HepG2 (cell line): ENCODE results near the gene ACAD8. TPM values are rescaled to one million over a fixed set of nuclear protein-coding genes. Genes with fewer than 3 reads are reported as not detected.
A peak's percentile ranks its signal among the peaks of the same experiment; 100 is the strongest.

Experiments
- FOXC1 ChIP-seq: sonication (generic); formaldehyde crosslinking; IDR thresholded peaks from 2 replicates; pipeline ENCODE4 v1.8.0; 2022; ENCODE audit warnings: mild to moderate bottlenecking, missing genetic modification reagents, borderline replicate concordance
- HNF1B ChIP-seq: sonication (generic); formaldehyde crosslinking; IDR thresholded peaks from 2 replicates; pipeline ENCODE4 v1.5.1; 2020; ENCODE audit warnings: mild to moderate bottlenecking, moderate library complexity, missing genetic modification reagents
- MEIS2 ChIP-seq: sonication (generic); formaldehyde crosslinking; IDR thresholded peaks from 2 replicates; pipeline ENCODE4 v1.9.0; 2021; ENCODE audit warnings: mild to moderate bottlenecking, missing genetic modification reagents
- MLLT10 ChIP-seq: sonication (generic); formaldehyde crosslinking; IDR thresholded peaks from 2 replicates; pipeline ENCODE4 v1.4.0; 2020; ENCODE audit warnings: missing genetic modification reagents
- RCOR2 ChIP-seq: IDR thresholded peaks from 2 replicates; pipeline ENCODE4 v1.6.1; 2016; ENCODE audit warnings: missing biosample characterization, missing genetic modification reagents
- SKIL ChIP-seq: sonication (generic); formaldehyde crosslinking; IDR thresholded peaks from 2 replicates; pipeline ENCODE4 v1.8.0; 2022; ENCODE audit warnings: missing genetic modification reagents, mild to moderate bottlenecking, moderate library complexity, borderline replicate concordance
- SNAPC4 ChIP-seq: sonication (generic); formaldehyde crosslinking; IDR thresholded peaks from 2 replicates; pipeline ENCODE4 v1.4.0; 2020; ENCODE audit warnings: mild to moderate bottlenecking, missing genetic modification reagents
- TCF12 ChIP-seq, 2 experiments: fragments of 450-650 bp in 1 of 2; sonication (generic) in 1 of 2; formaldehyde crosslinking in 1 of 2; IDR thresholded peaks; 2 replicates each; pipeline versions ENCODE4 v1.6.1 to v1.8.0; 2017 to 2022; ENCODE audit warnings: antibody characterized with exemption in 1 of 2, mild to moderate bottlenecking in 1 of 2, missing genetic modification reagents in 1 of 2, moderate library complexity in 1 of 2
- TRIM22 ChIP-seq: fragments of 450-650 bp; IDR thresholded peaks from 2 replicates; pipeline ENCODE4 v1.6.1; 2017
- YEATS2 ChIP-seq: sonication (generic); formaldehyde crosslinking; IDR thresholded peaks from 2 replicates; pipeline ENCODE4 v1.4.0; 2020; ENCODE audit warnings: missing genetic modification reagents, borderline replicate concordance
- ZBTB8A ChIP-seq: sonication (generic); formaldehyde crosslinking; IDR thresholded peaks from 2 replicates; pipeline ENCODE4 v1.4.0; 2020; ENCODE audit warnings: mild to moderate bottlenecking, low read depth, missing genetic modification reagents, borderline replicate concordance
- ZNF225 ChIP-seq: sonication (generic); formaldehyde crosslinking; IDR thresholded peaks from 2 replicates; pipeline ENCODE4 v1.4.0; 2020; ENCODE audit warnings: mild to moderate bottlenecking, missing genetic modification reagents
- ZNF326 ChIP-seq: sonication (generic); formaldehyde crosslinking; IDR thresholded peaks from 2 replicates; pipeline ENCODE4 v1.4.0; 2020; ENCODE audit warnings: missing genetic modification reagents, borderline replicate concordance
- ZXDC ChIP-seq: sonication (generic); formaldehyde crosslinking; IDR thresholded peaks from 2 replicates; pipeline ENCODE4 v1.5.0; 2020; ENCODE audit warnings: mild to moderate bottlenecking, missing genetic modification reagents
- polyA plus RNA-seq, 8 experiments: library from polyadenylated mRNA; depleted of rRNA in 3 of 8; stranded (reverse) in 7 of 8; unstranded in 1 of 8; fragments of >200 nt; fragmentation: Illumina TruSeq in 4 of 8; extraction: Trizol in 4 of 8; gene quantifications; 2 replicates each; pipeline versions ENCODE4 v1.2.1 to v1.2.3, GENCODE V29; 2011 to 2016; ENCODE audit warnings: low read depth in 4 of 8, missing spikeins in 1 of 8, mixed read lengths in 1 of 8; ENCODE audit not compliant: insufficient read depth in 1 of 8
- total RNA-seq, 5 experiments: library from RNA; depleted of rRNA; stranded (reverse); fragments of >200 nt; fragmentation: Illumina TruSeq; extraction: Trizol; gene quantifications; 2 replicates each; pipeline ENCODE4 v1.2.3, GENCODE V29; 2016; ENCODE audit warnings: low read depth in 1 of 5

ACAD8 gene
- total and polyA plus RNA-seq, 2 of the 13 experiments (the other 11 are each of a cell fraction or from before 2014, with no cell fraction given): 13.5 to 20.3 TPM

- TF ChIP-seq SNAPC4 (CRISPR knock-in tag) (peak; percentile 86; the same call in 1 of the 2 replicates), ZBTB8A (CRISPR knock-in tag) (peak; percentile 78; the same call in 1 of the 2 replicates), MLLT10 (CRISPR knock-in tag) (no peak), SKIL (CRISPR knock-in tag) (peak; percentile 35; the same call in 1 of the 2 replicates), YEATS2 (CRISPR knock-in tag) (no peak; the same call in none of the 2 replicates), TRIM22 (no peak), MEIS2 (CRISPR knock-in tag) (peak; percentile 3; the same call in 1 of the 2 replicates), ZXDC (peak; percentile 61; the same call in 1 of the 2 replicates), ZNF326 (no peak), TCF12 (IDR thresholded peaks at IDR 0.05) (no peak), TCF12 (CRISPR knock-in tag; IDR thresholded peaks at IDR 0.05) (peak; percentile 68; the same call in 1 of the 2 replicates), FOXC1 (CRISPR knock-in tag) (peak; percentile 88), HNF1B (CRISPR knock-in tag) (peak; percentile 79), RCOR2 (CRISPR knock-in tag) (no peak), ZNF225 (CRISPR knock-in tag) (no peak)
Measured at GRCh38 chr11:134223836-134224709, 29.3 kb upstream of the ACAD8 start, which contains the start of the genes NCAPD3 and VPS26B (continued).
